HG03135 (cell line): Measurements from ENCODE around the gene NFS1.

Experiments
- ATAC-seq: cut with Tn5 transposase; IDR thresholded peaks from one replicate; pipeline ENCODE4 v1.9.1; 2021; ENCODE audit warnings: mild to moderate bottlenecking, moderate library complexity; ENCODE audit not compliant: unreplicated experiment

NFS1 gene

GRCh38 chr20:35680452-35681183, 18.5 kb downstream of the NFS1 start:
- ATAC-seq = no peak

GRCh38 chr20:35674921-35675320, 24.2 kb downstream of the NFS1 start:
- no peak for ATAC-seq

GRCh38 chr20:35673884-35674283, 25.3 kb downstream of the NFS1 start:
- ATAC-seq = no peak

GRCh38 chr20:35669681-35670080, 29.5 kb downstream of the NFS1 start:
- ATAC-seq = no peak

GRCh38 chr20:35669221-35669620, 29.9 kb downstream of the NFS1 start:
- ATAC-seq = no peak

GRCh38 chr20:35665949-35666288, 33.2 kb downstream of the NFS1 start:
- ATAC-seq = no peak

GRCh38 chr20:35664466-35665206, 34.5 kb downstream of the NFS1 start, which contains the start of the genes CPNE1 and RBM12:
Gene CPNE1, minus strand, starts transcription at chr20:35664900. Its CDS starts 31,977 bp downstream, at chr20:35632923.
Gene RBM12, minus strand, starts transcription at chr20:35664900. Its CDS starts 9,578 bp downstream, at chr20:35655322.
- peak; percentile 71 for ATAC-seq

- peak; percentile 36 for ATAC-seq
These were observed 35.4 kb downstream of the NFS1 start for GRCh38 chr20:35663516-35664465.

- no peak for ATAC-seq
These were observed 36.6 kb downstream of the NFS1 start for GRCh38 chr20:35662551-35662950.

- no peak for ATAC-seq
These were observed 37.2 kb downstream of the NFS1 start for GRCh38 chr20:35661908-35662307.

GRCh38 chr20:35661053-35661452, 38.1 kb downstream of the NFS1 start:
- no peak for ATAC-seq

GRCh38 chr20:35660122-35660937, 38.8 kb downstream of the NFS1 start:
- no peak for ATAC-seq

GRCh38 chr20:35657271-35657670, 41.9 kb downstream of the NFS1 start:
- no peak for ATAC-seq

- no peak for ATAC-seq
These were observed 44.7 kb downstream of the NFS1 start for GRCh38 chr20:35654415-35654814.

- no peak for ATAC-seq
These were observed 45.3 kb downstream of the NFS1 start for GRCh38 chr20:35653893-35654292.

GRCh38 chr20:35653430-35653734, 45.8 kb downstream of the NFS1 start:
- ATAC-seq = no peak

- ATAC-seq = no peak
These were observed 46.3 kb downstream of the NFS1 start for GRCh38 chr20:35652641-35653429.

- ATAC-seq = no peak
These were observed 47.2 kb downstream of the NFS1 start for GRCh38 chr20:35651958-35652357.

GRCh38 chr20:35650632-35651031, 48.5 kb downstream of the NFS1 start:
- ATAC-seq = no peak

- no peak for ATAC-seq
These were observed 50.3 kb downstream of the NFS1 start for GRCh38 chr20:35648836-35649235.
